ENCODE data around the gene SOX6. TPM values are rescaled to one million over a fixed set of nuclear protein-coding genes. Genes with fewer than 3 reads are reported as not detected.

SOX6 gene
- total RNA-seq, 2 experiments from 2014 or later = 0.13 TPM; not detected in 1

GRCh38 chr11:16058671-16059070 is 297.7 kb downstream of the SOX6 start:
- Histone ChIP-seq H3K9me2 (ENCODE audit: insufficient read depth, low read length) (no peaks in the 10 kb centered on the region), H4K20me1 (ENCODE audit: insufficient read depth, low read length) (no peaks in the 10 kb centered on the region), H3K79me2 (ENCODE audit: insufficient read depth, low read depth, low read length) (no peaks in the 10 kb centered on the region), H3K4me2 (ENCODE audit: low read length) (no peak overlapping the region), H3K4me1 (ENCODE audit: insufficient read depth, low read length, poor library complexity, severe bottlenecking) (no peaks in the 10 kb centered on the region), H3K36me3 (ENCODE audit: insufficient read depth, low read length) (no peaks in the 10 kb centered on the region), H3K9me3 (ENCODE audit: low read length) (no peaks in the 10 kb centered on the region), H3K27ac (ENCODE audit: low read depth, low read length, poor library complexity, severe bottlenecking) (no peak overlapping the region), H3K4me3 (ENCODE audit: low read depth, low read length, poor library complexity, severe bottlenecking) (no peak overlapping the region), H2AFZ (ENCODE audit: low read length) (no peak overlapping the region)
- POLR2A ChIA-PET = no interaction called here
- no TSS peak for BruUV-seq (replicated peaks)
- CTCF ChIA-PET (ENCODE audit: unreplicated experiment) = interaction anchor here (0.5 kb wide), 1 partner anchor 16 kb away, joined by 3 read pairs; no protein-coding TSS in a partner anchor
- intact Hi-C loops (cut with micrococcal nuclease; ENCODE audit: unreplicated experiment) = no loop called here
- DNase-seq (ENCODE audit: low spot score) = no peak
- no peak for TF ChIP-seq EZH2phosphoT487 (IDR thresholded peaks at IDR 0.05; ENCODE audit: borderline replicate concordance, low read depth, low read length)
- TF ChIP-seq, protein P1, sequence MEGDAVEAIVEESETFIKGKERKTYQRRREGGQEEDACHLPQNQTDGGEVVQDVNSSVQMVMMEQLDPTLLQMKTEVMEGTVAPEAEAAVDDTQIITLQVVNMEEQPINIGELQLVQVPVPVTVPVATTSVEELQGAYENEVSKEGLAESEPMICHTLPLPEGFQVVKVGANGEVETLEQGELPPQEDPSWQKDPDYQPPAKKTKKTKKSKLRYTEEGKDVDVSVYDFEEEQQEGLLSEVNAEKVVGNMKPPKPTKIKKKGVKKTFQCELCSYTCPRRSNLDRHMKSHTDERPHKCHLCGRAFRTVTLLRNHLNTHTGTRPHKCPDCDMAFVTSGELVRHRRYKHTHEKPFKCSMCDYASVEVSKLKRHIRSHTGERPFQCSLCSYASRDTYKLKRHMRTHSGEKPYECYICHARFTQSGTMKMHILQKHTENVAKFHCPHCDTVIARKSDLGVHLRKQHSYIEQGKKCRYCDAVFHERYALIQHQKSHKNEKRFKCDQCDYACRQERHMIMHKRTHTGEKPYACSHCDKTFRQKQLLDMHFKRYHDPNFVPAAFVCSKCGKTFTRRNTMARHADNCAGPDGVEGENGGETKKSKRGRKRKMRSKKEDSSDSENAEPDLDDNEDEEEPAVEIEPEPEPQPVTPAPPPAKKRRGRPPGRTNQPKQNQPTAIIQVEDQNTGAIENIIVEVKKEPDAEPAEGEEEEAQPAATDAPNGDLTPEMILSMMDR (conservative IDR thresholded peaks at IDR 0.05; ENCODE audit: low read length) = no peak

DNA sequence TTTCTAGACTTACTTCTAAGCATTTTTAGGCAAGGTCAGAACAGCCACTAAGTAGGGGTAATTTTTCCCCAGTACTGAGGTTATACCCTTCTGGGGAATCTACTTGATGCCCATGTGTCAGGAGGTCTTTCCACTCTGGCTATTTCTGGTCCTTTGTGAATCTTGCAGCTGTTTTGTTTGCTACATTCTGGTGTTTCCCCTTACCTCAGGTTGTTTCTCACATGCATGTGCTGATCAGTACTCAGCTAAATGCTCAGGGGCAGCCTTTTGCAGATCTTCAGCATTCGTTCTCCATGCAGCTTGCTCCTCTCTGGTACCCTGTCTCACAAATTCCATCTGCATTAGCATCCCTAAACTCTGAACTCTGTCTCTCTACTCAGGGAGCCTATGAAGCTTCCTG is 303.6 kb downstream of the SOX6 start:
- ChIA-PET POLR2A (no interaction called here), CTCF (ENCODE audit: unreplicated experiment) (no interaction called here)
- Histone ChIP-seq H3K36me3 (ENCODE audit: insufficient read depth, low read length) (no peaks in the 10 kb centered on the region), H4K20me1 (ENCODE audit: insufficient read depth, low read length) (no peaks in the 10 kb centered on the region), H3K4me2 (ENCODE audit: low read length) (no peak overlapping the region), H2AFZ (ENCODE audit: low read length) (no peak overlapping the region), H3K4me3 (ENCODE audit: low read depth, low read length, poor library complexity, severe bottlenecking) (no peak overlapping the region), H3K27ac (ENCODE audit: low read depth, low read length, poor library complexity, severe bottlenecking) (no peak overlapping the region), H3K9me3 (ENCODE audit: low read length) (no peaks in the 10 kb centered on the region), H3K79me2 (ENCODE audit: insufficient read depth, low read depth, low read length) (no peaks in the 10 kb centered on the region), H3K9me2 (ENCODE audit: insufficient read depth, low read length) (no peaks in the 10 kb centered on the region), H3K4me1 (ENCODE audit: insufficient read depth, low read length, poor library complexity, severe bottlenecking) (no peaks in the 10 kb centered on the region)
- intact Hi-C loops (cut with micrococcal nuclease; ENCODE audit: unreplicated experiment) = no loop called here
- TF ChIP-seq EZH2phosphoT487 (IDR thresholded peaks at IDR 0.05; ENCODE audit: borderline replicate concordance, low read depth, low read length) = no peak
- TF ChIP-seq, protein P1 (conservative IDR thresholded peaks at IDR 0.05; ENCODE audit: low read length) = no peak
- DNase-seq (ENCODE audit: low spot score) = no peak
- BruUV-seq (replicated peaks) = no TSS peak

- H3K4me1 ChIP-seq (ENCODE audit: insufficient read depth, low read length, poor library complexity, severe bottlenecking) = no peaks in the 10 kb centered on the region
- H3K4me3 ChIP-seq (ENCODE audit: low read depth, low read length, poor library complexity, severe bottlenecking) = no peak overlapping the region
- intact Hi-C loops (cut with micrococcal nuclease; ENCODE audit: unreplicated experiment) = no loop called here
- H4K20me1 ChIP-seq (ENCODE audit: insufficient read depth, low read length) = no peaks in the 10 kb centered on the region
- no peaks in the 10 kb centered on the region for H3K79me2 ChIP-seq (ENCODE audit: insufficient read depth, low read depth, low read length)
- H3K36me3 ChIP-seq (ENCODE audit: insufficient read depth, low read length) = no peaks in the 10 kb centered on the region
- CTCF ChIA-PET (ENCODE audit: unreplicated experiment) = no interaction called here
- no peak overlapping the region for H3K4me2 ChIP-seq (ENCODE audit: low read length)
- H2AFZ ChIP-seq (ENCODE audit: low read length) = no peak overlapping the region
- no peaks in the 10 kb centered on the region for H3K9me2 ChIP-seq (ENCODE audit: insufficient read depth, low read length)
- BruUV-seq (replicated peaks) = no TSS peak
- TF ChIP-seq EZH2phosphoT487 (IDR thresholded peaks at IDR 0.05; ENCODE audit: borderline replicate concordance, low read depth, low read length) = no peak
- TF ChIP-seq, protein P1 (conservative IDR thresholded peaks at IDR 0.05; ENCODE audit: low read length) = no peak
- no peaks in the 10 kb centered on the region for H3K9me3 ChIP-seq (ENCODE audit: low read length)
- POLR2A ChIA-PET = interaction anchor here (1.4 kb wide), 1 partner anchor 9 kb away, joined by 3 read pairs; no protein-coding TSS in a partner anchor
- no peak overlapping the region for H3K27ac ChIP-seq (ENCODE audit: low read depth, low read length, poor library complexity, severe bottlenecking)
- no peak for DNase-seq (ENCODE audit: low spot score)
Observed at GRCh38 chr11:16049611-16050010, 306.7 kb downstream of the SOX6 start.

Measured in OCI-LY7 (cell line).